OCI-LY1 (cell line): ENCODE results near the gene RALGPS2.

Experiments
- EZH2 ChIP-seq: fragments of 200-600 bp; sonication (generic), shearing (Covaris generic); IDR thresholded peaks from 2 replicates; pipeline ENCODE4 v1.8.0; 2017; ENCODE audit warnings: borderline replicate concordance, mixed run types, mild to moderate bottlenecking, antibody characterized with exemption, low read length, moderate library complexity, mixed read lengths
- TF ChIP-seq, protein P1 (sequence below): fragments of 200-600 bp; sonication (generic), shearing (Covaris generic); IDR thresholded peaks from 2 replicates; pipeline ENCODE4 v1.5.1; 2017; ENCODE audit warnings: mild to moderate bottlenecking, antibody characterized with exemption, low read length, moderate library complexity, mixed read lengths

- TF ChIP-seq, protein P1, sequence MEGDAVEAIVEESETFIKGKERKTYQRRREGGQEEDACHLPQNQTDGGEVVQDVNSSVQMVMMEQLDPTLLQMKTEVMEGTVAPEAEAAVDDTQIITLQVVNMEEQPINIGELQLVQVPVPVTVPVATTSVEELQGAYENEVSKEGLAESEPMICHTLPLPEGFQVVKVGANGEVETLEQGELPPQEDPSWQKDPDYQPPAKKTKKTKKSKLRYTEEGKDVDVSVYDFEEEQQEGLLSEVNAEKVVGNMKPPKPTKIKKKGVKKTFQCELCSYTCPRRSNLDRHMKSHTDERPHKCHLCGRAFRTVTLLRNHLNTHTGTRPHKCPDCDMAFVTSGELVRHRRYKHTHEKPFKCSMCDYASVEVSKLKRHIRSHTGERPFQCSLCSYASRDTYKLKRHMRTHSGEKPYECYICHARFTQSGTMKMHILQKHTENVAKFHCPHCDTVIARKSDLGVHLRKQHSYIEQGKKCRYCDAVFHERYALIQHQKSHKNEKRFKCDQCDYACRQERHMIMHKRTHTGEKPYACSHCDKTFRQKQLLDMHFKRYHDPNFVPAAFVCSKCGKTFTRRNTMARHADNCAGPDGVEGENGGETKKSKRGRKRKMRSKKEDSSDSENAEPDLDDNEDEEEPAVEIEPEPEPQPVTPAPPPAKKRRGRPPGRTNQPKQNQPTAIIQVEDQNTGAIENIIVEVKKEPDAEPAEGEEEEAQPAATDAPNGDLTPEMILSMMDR = no peak
- TF ChIP-seq EZH2 = no peak
Measured at GRCh38 chr1:178868706-178869105, 143.7 kb downstream of the RALGPS2 start.
